ENCODE measurements around the gene PTGES.

- no peak for TF ChIP-seq CTCF (IDR thresholded peaks at IDR 0.05)
- TF ChIP-seq EZH2 (IDR thresholded peaks at IDR 0.05) = no peak
- TF ChIP-seq EZH2phosphoT487 (IDR thresholded peaks at IDR 0.05) = no peak
These were observed 29.9 kb downstream of the PTGES start for GRCh38 chr9:129722913-129723312.
